MG63 (cell line): ENCODE measurements around the gene HARBI1. TPM values are rescaled to one million over a fixed set of nuclear protein-coding genes. Genes with fewer than 3 reads are reported as not detected.
"Not testable (repeated sequence)": the region's sequence is repeated elsewhere in the genome, so short reads cannot be mapped to it uniquely, and the experiment has no call there.

Source experiments
- DNase-seq: peaks from one replicate; pipeline ENCODE4 v3.0.0-alpha.2; 2020
- H3K27me3 ChIP-seq: fragments of 250-450 bp; sonication (Bioruptor Pico); 2 replicates; pipeline ENCODE4 v1.5.1; 2020; ENCODE audit warnings: mild to moderate bottlenecking, moderate library complexity
- H3K36me3 ChIP-seq: fragments of 250-450 bp; sonication (Bioruptor Pico); 2 replicates; pipeline ENCODE4 v1.5.1; 2020; ENCODE audit warnings: mild to moderate bottlenecking, moderate library complexity
- H3K4me3 ChIP-seq: fragments of 250-450 bp; sonication (Bioruptor Pico); 2 replicates; pipeline ENCODE4 v1.5.1; 2020; ENCODE audit warnings: mild to moderate bottlenecking, moderate library complexity
- H3K9me3 ChIP-seq: fragments of 250-450 bp; sonication (Bioruptor Pico); 2 replicates; pipeline ENCODE4 v1.5.1; 2020; ENCODE audit warnings: mild to moderate bottlenecking, moderate library complexity
- total RNA-seq: library from RNA; depleted of rRNA; stranded (reverse); fragments of >200 nt; shearing (Covaris generic); gene quantifications from 2 replicates; pipeline ENCODE4 v1.2.3, GENCODE V29; 2014; ENCODE audit warnings: low replicate concordance

HARBI1 gene
- total RNA-seq, 1 experiment from 2014 or later, result 4.0 TPM

GRCh38 chr11:46583513-46583912 is 33.5 kb downstream of the HARBI1 start:
- DNase-seq, result not testable (repeated sequence)

GRCh38 chr11:46582588-46582987 is 34.4 kb downstream of the HARBI1 start:
- no peak for DNase-seq
- no peaks in the 10 kb centered on the region for H3K36me3 ChIP-seq
- 0 out of 2 replicates have a peak, but pooled peaks cover 2% of the 10 kb centered on the region for H3K9me3 ChIP-seq
- H3K4me3 ChIP-seq, result no peak overlapping the region
- no peaks in the 10 kb centered on the region for H3K27me3 ChIP-seq

More at GRCh38 chr11:46583513-46583912, 33.5 kb downstream of the HARBI1 start:
- not testable (repeated sequence) for H3K36me3 ChIP-seq, H3K4me3 ChIP-seq, H3K9me3 ChIP-seq, H3K27me3 ChIP-seq

DNA sequence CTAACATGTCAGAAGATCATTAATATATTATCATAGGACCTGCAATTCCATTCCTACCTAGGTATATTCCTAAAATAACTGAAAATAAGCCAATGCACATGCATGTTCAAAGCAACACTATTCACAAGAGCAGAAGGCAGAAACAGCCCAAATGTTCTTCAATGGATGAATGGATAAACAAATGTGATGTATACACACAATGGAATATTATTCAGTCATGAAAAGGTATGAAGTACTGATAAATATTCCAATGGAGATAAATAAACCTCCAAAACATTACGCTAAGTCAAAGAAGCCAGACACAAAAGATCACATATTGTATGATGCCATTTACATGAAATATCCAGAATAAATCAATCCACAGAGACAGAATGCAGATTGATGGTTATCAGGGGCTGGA is 40.0 kb downstream of the HARBI1 start:
- H3K36me3 ChIP-seq, result no peaks in the 10 kb centered on the region
- H3K9me3 ChIP-seq, result no peaks in the 10 kb centered on the region
- no peak overlapping the region for H3K4me3 ChIP-seq
- no peak for DNase-seq
- H3K27me3 ChIP-seq, result no peaks in the 10 kb centered on the region

DNA sequence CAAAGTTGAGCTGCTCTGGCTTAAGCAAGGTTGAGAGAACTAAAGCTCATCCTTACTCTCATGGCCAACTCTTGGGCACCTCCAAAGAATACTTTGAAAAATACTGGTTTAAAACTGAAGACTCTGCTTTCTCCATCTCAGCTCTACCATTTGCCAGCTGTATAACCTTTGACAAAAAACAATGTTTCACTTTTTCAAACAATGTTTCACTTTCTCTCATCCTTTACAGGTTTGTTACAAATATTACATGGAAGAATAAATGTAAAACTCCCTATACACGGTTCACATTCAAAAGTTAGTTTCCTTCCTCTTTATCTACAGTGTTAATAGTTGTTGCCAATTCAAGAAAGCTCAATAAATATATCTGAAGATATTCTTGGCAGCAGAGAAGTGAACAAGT is 42.4 kb downstream of the HARBI1 start:
- no peaks in the 10 kb centered on the region for H3K36me3 ChIP-seq
- no peak for DNase-seq
- no peak overlapping the region for H3K4me3 ChIP-seq
- H3K27me3 ChIP-seq, result no peaks in the 10 kb centered on the region
- no peaks in the 10 kb centered on the region for H3K9me3 ChIP-seq

GRCh38 chr11:46570790-46571398 is 46.1 kb downstream of the HARBI1 start:
- Histone ChIP-seq H3K27me3 (no peaks in the 10 kb centered on the region), H3K36me3 (no peaks in the 10 kb centered on the region), H3K9me3 (no peaks in the 10 kb centered on the region), H3K4me3 (no peak overlapping the region)
- DNase-seq, result no peak

GRCh38 chr11:46565232-46565840 is 51.7 kb downstream of the HARBI1 start:
- no peak overlapping the region for H3K4me3 ChIP-seq
- no peak for DNase-seq
- no peaks in the 10 kb centered on the region for H3K36me3 ChIP-seq
- H3K9me3 ChIP-seq, result no peaks in the 10 kb centered on the region
- no peaks in the 10 kb centered on the region for H3K27me3 ChIP-seq

GRCh38 chr11:46564459-46564858 is 52.6 kb downstream of the HARBI1 start:
- Histone ChIP-seq H3K4me3 (no peak overlapping the region), H3K36me3 (no peaks in the 10 kb centered on the region), H3K27me3 (no peaks in the 10 kb centered on the region), H3K9me3 (no peaks in the 10 kb centered on the region)
- DNase-seq, result no peak

GRCh38 chr11:46562527-46562926 is 54.5 kb downstream of the HARBI1 start:
- no peaks in the 10 kb centered on the region for H3K27me3 ChIP-seq
- H3K9me3 ChIP-seq, result no peaks in the 10 kb centered on the region
- no peak overlapping the region for H3K4me3 ChIP-seq
- no peaks in the 10 kb centered on the region for H3K36me3 ChIP-seq
- DNase-seq, result no peak

DNA sequence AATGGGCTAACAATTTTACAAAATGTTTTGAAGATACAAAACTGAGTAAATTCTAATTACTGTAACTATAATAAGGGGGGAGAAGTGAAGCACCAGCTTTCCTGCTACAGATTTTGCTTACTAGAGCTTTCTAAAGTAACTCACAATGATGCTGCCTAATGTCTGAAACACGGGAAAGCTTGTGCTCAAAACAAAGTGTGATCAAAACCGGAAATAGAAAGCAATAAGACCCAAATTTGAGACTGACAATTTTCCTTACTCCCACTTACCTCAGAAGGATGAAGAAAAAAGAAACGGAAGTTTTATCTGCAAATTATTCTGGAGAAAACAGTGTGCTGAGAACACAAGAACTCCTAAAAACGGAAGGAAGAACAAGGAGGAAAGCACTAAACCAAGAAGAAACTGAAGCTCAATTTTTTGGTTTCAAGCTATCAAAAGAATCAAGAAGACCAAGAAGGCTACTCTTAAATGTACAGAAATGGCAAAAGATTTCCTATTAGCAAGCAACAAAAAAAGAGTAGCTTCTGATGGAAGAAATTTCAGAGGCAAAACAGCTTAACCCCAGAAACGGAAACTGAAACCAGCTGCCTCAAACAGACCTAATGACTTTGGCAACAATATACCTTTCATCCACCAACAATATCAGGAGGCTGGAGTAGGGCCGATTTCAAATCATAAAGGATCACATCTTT is 56.6 kb downstream of the HARBI1 start:
- DNase-seq, result no peak
- no peaks in the 10 kb centered on the region for H3K27me3 ChIP-seq
- no peaks in the 10 kb centered on the region for H3K36me3 ChIP-seq
- peak overlapping the region; percentile 36 for H3K4me3 ChIP-seq
- H3K9me3 ChIP-seq, result no peaks in the 10 kb centered on the region

- no peaks in the 10 kb centered on the region for H3K36me3 ChIP-seq
- no peaks in the 10 kb centered on the region for H3K27me3 ChIP-seq
- no peak overlapping the region for H3K4me3 ChIP-seq
- no peak for DNase-seq
- no peaks in the 10 kb centered on the region for H3K9me3 ChIP-seq
These were observed 57.2 kb downstream of the HARBI1 start for GRCh38 chr11:46559815-46560214.

GRCh38 chr11:46557684-46558151 is 59.3 kb downstream of the HARBI1 start:
- no peak overlapping the region for H3K4me3 ChIP-seq
- no peaks in the 10 kb centered on the region for H3K36me3 ChIP-seq
- DNase-seq, result peak; percentile 70
- H3K27me3 ChIP-seq, result no peaks in the 10 kb centered on the region
- no peaks in the 10 kb centered on the region for H3K9me3 ChIP-seq

DNA sequence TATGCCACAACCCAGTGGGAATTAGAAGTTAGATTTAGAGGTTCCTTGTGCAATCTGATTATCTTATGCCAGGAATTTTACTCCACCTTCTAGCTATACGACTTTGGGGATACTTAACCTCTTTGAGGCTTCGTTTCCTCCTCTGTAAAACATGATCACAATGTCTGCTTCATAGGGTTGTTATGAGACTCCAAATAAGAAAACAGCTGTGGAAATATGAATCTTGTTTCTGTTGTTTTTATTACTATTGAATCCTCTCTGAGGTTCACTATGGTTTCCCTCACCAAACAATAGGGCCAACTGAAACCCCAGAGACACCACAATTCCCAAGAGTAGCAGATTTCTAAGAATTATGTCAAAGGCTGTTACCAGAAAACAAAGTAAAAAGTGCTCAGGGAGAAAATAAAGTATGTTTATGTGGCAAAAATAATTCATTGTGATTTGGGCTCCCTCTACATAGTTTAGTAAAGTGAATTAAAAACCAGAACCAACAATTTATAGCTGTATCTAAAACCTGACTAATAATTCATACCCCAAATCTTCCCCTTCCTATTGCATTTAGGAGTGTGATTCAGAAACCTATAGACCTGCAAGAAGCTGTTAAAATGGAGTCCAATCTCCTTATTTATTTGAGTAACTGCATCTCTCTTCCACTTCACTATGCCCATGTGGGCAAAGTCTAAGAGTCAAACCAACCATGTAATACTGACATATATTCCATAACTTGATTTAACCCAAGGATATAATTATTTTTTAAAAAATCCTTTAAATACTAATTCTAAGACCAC is 61.6 kb downstream of the HARBI1 start:
- no peak overlapping the region for H3K4me3 ChIP-seq
- no peaks in the 10 kb centered on the region for H3K9me3 ChIP-seq
- no peak for DNase-seq
- H3K27me3 ChIP-seq, result no peaks in the 10 kb centered on the region
- no peaks in the 10 kb centered on the region for H3K36me3 ChIP-seq

GRCh38 chr11:46554213-46555147 is 62.5 kb downstream of the HARBI1 start:
- H3K27me3 ChIP-seq, result no peaks in the 10 kb centered on the region
- no peak overlapping the region for H3K4me3 ChIP-seq
- no peaks in the 10 kb centered on the region for H3K9me3 ChIP-seq
- DNase-seq, result no peak
- no peaks in the 10 kb centered on the region for H3K36me3 ChIP-seq

DNA sequence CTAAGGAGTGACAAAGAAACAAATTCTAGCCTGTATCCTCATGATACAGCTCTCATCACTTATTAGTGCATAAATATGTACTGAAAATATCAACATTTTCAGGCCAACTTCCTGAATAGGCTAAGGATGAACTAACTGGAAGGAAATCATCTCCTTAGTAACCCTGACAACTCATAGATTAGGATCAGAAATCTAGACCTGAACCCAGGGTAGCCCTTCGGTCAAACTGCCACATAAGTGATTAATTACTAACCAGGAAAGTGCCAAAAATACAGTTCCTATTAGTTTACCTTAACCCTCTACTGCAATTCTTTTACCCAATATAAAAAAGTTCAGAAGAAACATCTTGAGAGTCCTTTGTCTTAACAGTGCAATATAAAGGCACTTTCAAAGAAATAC is 63.2 kb downstream of the HARBI1 start:
- no peak overlapping the region for H3K4me3 ChIP-seq
- no peaks in the 10 kb centered on the region for H3K9me3 ChIP-seq
- DNase-seq, result no peak

More for the DNA sequence above, 63.2 kb downstream of the HARBI1 start:
- Histone ChIP-seq H3K27me3 (no peaks in the 10 kb centered on the region), H3K36me3 (no peaks in the 10 kb centered on the region)
